Measurements from ENCODE around the gene FRAT2.

Gene FRAT2

GRCh38 chr10:97325754-97326153 is 8.8 kb downstream of the FRAT2 start:
- no peak for DNase-seq (ENCODE audit: low spot score)

- DNase-seq (ENCODE audit: low spot score): no peak
Measured at GRCh38 chr10:97323501-97323900, 11.0 kb downstream of the FRAT2 start.

- DNase-seq (ENCODE audit: low spot score): no peak
Measured at GRCh38 chr10:97321804-97322190, 12.7 kb downstream of the FRAT2 start.

- DNase-seq (ENCODE audit: low spot score): no peak
Measured at GRCh38 chr10:97321032-97321803, 13.3 kb downstream of the FRAT2 start.

GRCh38 chr10:97320480-97321031 is 14.0 kb downstream of the FRAT2 start:
- no peak for DNase-seq (ENCODE audit: low spot score)

- DNase-seq (ENCODE audit: low spot score): no peak
Measured at GRCh38 chr10:97319671-97320479, 14.7 kb downstream of the FRAT2 start.

GRCh38 chr10:97318772-97319651 is 15.5 kb downstream of the FRAT2 start, which contains the start of gene FRAT1:
TSS of gene FRAT1 (plus strand) at chr10:97319271. CDS start at chr10:97319454, 183 bp downstream.
- DNase-seq (ENCODE audit: low spot score): no peak

- no peak for DNase-seq (ENCODE audit: low spot score)
Measured at GRCh38 chr10:97314671-97315070, 19.9 kb downstream of the FRAT2 start.

- no peak for DNase-seq (ENCODE audit: low spot score)
Measured at GRCh38 chr10:97312897-97313296, 21.6 kb downstream of the FRAT2 start.

GRCh38 chr10:97311111-97311626 is 23.4 kb downstream of the FRAT2 start:
- no peak for DNase-seq (ENCODE audit: low spot score)

- no peak for DNase-seq (ENCODE audit: low spot score)
Measured at GRCh38 chr10:97307866-97308780, 26.4 kb downstream of the FRAT2 start.

GRCh38 chr10:97307441-97307840 is 27.1 kb downstream of the FRAT2 start:
- DNase-seq (ENCODE audit: low spot score): no peak

- no peak for DNase-seq (ENCODE audit: low spot score)
Measured at GRCh38 chr10:97302088-97302791, 32.3 kb downstream of the FRAT2 start.

- DNase-seq (ENCODE audit: low spot score): no peak
Measured at GRCh38 chr10:97300980-97301379, 33.5 kb downstream of the FRAT2 start.

GRCh38 chr10:97298223-97298571 is 36.3 kb downstream of the FRAT2 start:
- DNase-seq (ENCODE audit: low spot score): no peak

GRCh38 chr10:97297556-97298222 is 36.8 kb downstream of the FRAT2 start:
- no peak for DNase-seq (ENCODE audit: low spot score)

GRCh38 chr10:97292862-97293198 is 41.7 kb downstream of the FRAT2 start:
- no peak for DNase-seq (ENCODE audit: low spot score)

- peak; percentile 81 for DNase-seq (ENCODE audit: low spot score)
Measured at GRCh38 chr10:97292097-97292861, 42.2 kb downstream of the FRAT2 start, which contains the start of gene ARHGAP19. TSS of gene ARHGAP19 (minus strand) at chr10:97292637. CDS start at chr10:97292627, 10 bp downstream.

All from HuH-7 (cell line).